Measurements from ENCODE around the gene MYH1. TPM values are rescaled to one million over a fixed set of nuclear protein-coding genes. Genes with fewer than 3 reads are reported as not detected.

The MYH1 gene
- total and polyA plus RNA-seq, 2 donors (not counting 3 experiments of a cell fraction or from before 2014, with no cell fraction given), result not detected

GRCh38 chr17:10532026-10532425, 13.7 kb upstream of the MYH1 start:
- intact Hi-C loops (cut with micrococcal nuclease), result no loop called here
- no peak for DNase-seq (ENCODE audit: low read depth, low spot score)
- Histone ChIP-seq H3K4me2 (ENCODE audit: insufficient read depth, low read length) (no peak overlapping the region), H3K9me3 (replicated peaks; ENCODE audit: control insufficient read depth, insufficient read depth, low read length) (no peaks in the 10 kb centered on the region), H3K4me3 (replicated peaks in 1 of 3; ENCODE audit: insufficient read depth in 1 of 3, low read depth in 1 of 3, low read length in 3 of 3) (no peak overlapping the region), H3K36me3 (ENCODE audit: control insufficient read depth in 2 of 2, extremely low read depth in 1 of 2, insufficient read depth in 2 of 2, low read length in 2 of 2) (no peaks in the 10 kb centered on the region), H3K79me2 (ENCODE audit: control insufficient read depth, insufficient read depth, low read length) (no peaks in the 10 kb centered on the region), H3K4me1 (ENCODE audit: control insufficient read depth, extremely low read depth, insufficient read depth, low read length) (no peaks in the 10 kb centered on the region), H3K9me1 (replicated peaks; ENCODE audit: control insufficient read depth, extremely low read depth, insufficient read depth, low read length) (no peaks in the 10 kb centered on the region), H3K27me3 (ENCODE audit: control insufficient read depth in 2 of 2, insufficient read depth in 2 of 2, low read length in 2 of 2) (no peaks in the 10 kb centered on the region), H3K27ac (ENCODE audit: insufficient read depth, low read depth, low read length) (no peak overlapping the region), H2AFZ (ENCODE audit: low read depth, low read length) (no peak overlapping the region), H4K20me1 (replicated peaks; ENCODE audit: control insufficient read depth, extremely low read depth, insufficient read depth, low read length) (no peaks in the 10 kb centered on the region), H3K9ac (replicated peaks; ENCODE audit: extremely low read depth, insufficient read depth, low read length) (no peak overlapping the region)
- POLR2A ChIA-PET, result no interaction called here
- dilution Hi-C loops (cut with MboI; ENCODE audit: extremely low pct_ligation_motif_present, low sequenced_read_pairs), result no loop called here
- no peak for FAIRE-seq
- BruUV-seq (replicated peaks), result no TSS peak
- CTCF ChIA-PET, result no interaction called here
- TF ChIP-seq POLR2A (IDR thresholded peaks at IDR 0.05; ENCODE audit: low read depth, low read length) (no peak), GATA2 (IDR thresholded peaks at IDR 0.05; ENCODE audit: insufficient read depth, insufficient read length, low read depth, low read length) (no peak), JUN (IDR thresholded peaks at IDR 0.05; ENCODE audit: borderline replicate concordance, insufficient read depth, insufficient read length, low read depth) (no peak), POLR2AphosphoS5 (IDR thresholded peaks at IDR 0.05; ENCODE audit: insufficient read depth, low read depth, low read length) (no peak), FOS (IDR thresholded peaks at IDR 0.05; ENCODE audit: borderline replicate concordance, insufficient read depth, low read length) (no peak), MAX (IDR thresholded peaks at IDR 0.05; ENCODE audit: insufficient read depth, insufficient read length) (no peak), MYC (IDR thresholded peaks at IDR 0.05; ENCODE audit: low read depth, low read length) (no peak), CTCF (IDR thresholded peaks at IDR 0.05; ENCODE audit: extremely low read depth in 1 of 2, insufficient read depth in 1 of 2, low read depth in 1 of 2, low read length in 2 of 2) (no peak), EZH2 (IDR thresholded peaks at IDR 0.05; ENCODE audit: borderline replicate concordance, low read depth, low read length, severe bottlenecking) (no peak)
